HG02798 (cell line): ENCODE data around the gene UBE2B.
"Not testable (repeated sequence)": the region's sequence is repeated elsewhere in the genome, so short reads cannot be mapped to it uniquely, and the experiment has no call there.

Source experiments
- ATAC-seq: cut with Tn5 transposase; IDR thresholded peaks from one replicate; pipeline ENCODE4 v1.9.1; 2021; ENCODE audit warnings: mild to moderate bottlenecking; ENCODE audit not compliant: unreplicated experiment, poor library complexity

The UBE2B gene

GRCh38 chr5:134397196-134397595 is 25.8 kb downstream of the UBE2B start:
- ATAC-seq = no peak

GRCh38 chr5:134398609-134399155 is 27.3 kb downstream of the UBE2B start:
- ATAC-seq = no peak

DNA sequence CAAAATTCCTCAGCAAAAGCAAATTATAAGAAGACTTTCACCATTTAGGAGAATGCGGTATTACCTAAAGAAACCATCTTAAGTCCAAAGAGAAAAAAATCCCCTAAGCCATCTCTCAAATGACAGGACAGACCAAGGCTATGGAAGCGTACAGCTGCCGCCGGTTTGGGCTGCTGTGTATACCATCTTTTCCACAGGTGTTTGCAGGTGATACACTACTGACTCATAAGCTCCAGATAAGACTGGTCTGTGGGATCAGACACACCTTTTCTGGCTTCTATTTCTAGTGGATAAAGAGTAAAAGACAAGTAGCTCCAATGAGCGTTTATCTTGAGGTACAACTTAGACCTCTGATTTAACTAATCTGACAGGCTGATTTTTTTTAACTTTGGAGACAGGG is 32.6 kb downstream of the UBE2B start:
- ATAC-seq = no peak

- ATAC-seq = no peak
Observed at GRCh38 chr5:134406390-134406789, 35.0 kb downstream of the UBE2B start.

DNA sequence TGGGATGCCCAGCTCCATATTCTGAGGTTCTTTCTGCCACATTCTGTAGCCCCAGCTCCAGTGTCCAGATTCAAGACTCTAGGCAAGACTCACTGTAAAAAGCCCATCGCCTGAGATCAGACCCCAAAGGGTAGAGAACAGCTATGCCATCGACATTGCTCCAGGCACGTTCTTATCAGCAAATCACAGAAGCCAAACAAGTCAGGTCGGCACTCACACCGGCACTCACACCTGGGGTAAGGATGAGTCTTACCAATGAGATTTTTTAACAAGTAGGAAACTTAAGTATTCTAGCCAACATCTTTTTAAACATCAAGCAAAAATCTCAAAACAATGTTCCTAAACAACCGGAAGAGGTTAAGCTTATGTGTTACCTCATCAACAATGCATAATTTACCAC is 38.0 kb downstream of the UBE2B start:
- ATAC-seq = no peak

DNA sequence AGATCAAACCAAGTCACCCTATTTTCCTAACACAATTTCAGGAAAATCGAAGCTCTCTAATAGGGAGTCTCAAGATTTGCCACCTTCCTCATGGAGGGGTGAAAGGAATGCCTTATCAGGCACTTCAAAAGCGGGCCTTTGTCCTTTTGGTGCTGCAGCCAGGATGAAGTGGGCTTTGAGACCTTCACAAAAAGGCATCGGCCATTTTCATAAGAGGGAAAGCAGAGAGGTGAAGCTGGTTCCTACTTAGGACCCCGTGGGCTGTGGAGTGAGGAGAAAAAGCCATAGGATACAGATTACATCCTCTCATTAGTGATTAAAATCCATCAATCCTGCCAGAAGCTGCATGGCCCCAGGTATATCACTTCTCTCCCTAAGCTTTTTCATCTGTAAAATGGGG is 39.5 kb downstream of the UBE2B start:
- ATAC-seq = no peak

- ATAC-seq = no peak
Observed at GRCh38 chr5:134411228-134411545, 39.8 kb downstream of the UBE2B start.

DNA sequence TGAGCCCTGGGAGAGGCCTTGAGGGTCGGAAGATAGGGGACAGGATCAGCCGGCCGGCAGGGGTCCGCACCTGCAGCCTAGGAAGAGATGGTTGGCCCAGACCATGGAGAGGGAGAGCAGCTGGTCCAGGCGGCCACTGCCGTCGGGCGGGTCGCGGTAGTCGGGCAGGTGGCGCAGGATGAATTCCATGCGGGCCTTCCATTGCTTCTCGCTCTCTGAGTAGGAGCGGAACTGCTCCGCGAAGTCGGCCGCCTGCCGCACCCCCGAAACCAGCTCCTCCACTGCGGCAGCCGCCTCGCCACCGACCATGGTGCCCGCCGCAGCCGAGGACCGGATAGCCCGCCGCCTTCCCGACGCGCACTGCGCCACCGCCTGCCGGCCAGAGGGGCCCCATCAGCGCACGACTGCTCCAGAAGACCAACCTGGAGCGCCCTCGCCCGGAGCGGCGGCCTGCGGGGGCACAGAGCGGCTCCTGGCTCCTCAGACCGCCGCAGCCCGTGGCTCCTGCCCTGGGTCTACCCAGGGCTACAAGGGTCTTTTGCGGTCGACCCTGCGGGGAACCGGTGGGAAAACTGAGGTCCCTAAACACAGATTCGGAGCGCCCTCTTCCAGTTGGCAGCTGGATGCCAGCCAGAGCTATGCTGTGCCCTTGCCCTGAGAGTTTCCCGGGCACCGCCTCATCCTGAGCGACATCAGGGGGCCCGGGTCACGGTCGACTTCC is 40.3 kb downstream of the UBE2B start, which contains the start of gene CDKN2AIPNL:
CDKN2AIPNL (minus strand) TSS at position 336 of the 721 bp plus-strand sequence; CDS start at position 309, 27 bp downstream.
- peak; percentile 98 for ATAC-seq

DNA sequence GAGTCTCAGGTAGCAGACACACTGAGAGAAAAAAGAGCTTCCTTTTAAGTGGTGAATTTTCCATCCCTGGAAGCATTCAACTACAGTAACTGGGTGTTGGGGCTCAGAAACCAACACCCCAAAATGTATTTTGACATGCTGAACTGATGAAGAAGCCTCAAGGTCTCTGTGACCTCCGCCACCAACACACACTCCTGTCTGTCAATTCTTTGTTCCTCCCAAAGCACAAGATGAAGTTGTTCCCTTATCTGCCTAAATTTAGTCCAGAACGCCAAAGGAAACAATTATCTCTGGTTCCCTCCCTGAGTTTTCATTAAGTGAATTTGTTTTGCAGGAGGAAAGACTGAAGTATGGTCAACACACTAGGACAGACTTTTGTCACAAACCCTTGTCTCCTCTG is 41.7 kb downstream of the UBE2B start:
- ATAC-seq = no peak

GRCh38 chr5:134417707-134418106 is 46.3 kb downstream of the UBE2B start:
- ATAC-seq = no peak

DNA sequence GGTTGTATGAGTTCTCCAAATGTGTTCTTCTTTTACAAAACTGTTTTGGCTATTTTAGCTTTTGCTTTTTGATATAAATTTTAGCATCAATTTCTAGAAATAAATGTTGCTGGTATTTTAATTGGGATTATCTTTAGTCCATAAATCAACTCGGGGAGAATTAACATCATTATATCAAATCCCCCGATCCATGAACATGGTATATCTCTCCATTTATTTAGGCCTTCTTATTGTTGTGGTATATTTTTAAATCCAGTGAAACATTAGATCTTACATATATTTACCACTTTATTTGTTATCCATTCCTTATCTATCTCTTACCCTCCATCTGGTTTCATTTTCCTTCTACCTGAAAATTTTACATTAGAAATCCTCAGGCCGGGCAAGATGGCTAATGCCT is 47.6 kb downstream of the UBE2B start:
- no peak for ATAC-seq

DNA sequence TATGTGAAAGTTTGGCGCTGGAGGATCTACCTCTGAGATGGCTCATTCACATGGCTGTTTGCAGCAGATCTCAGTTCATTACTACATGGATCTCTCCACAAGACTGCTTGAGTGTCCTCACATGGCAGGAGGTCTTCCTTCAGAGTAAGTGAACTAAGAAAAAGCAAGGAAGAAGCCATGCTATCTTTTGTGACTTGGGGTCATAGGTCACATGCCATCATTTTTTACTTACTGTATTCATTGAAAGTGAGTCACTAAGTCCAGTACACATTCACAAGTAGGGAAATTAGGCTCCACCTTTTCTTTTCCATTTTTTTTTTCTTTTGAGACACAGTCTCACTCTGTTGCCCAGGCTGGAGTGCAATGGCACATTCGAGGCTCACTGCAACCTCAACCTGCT is 49.0 kb downstream of the UBE2B start:
- ATAC-seq = no peak

- not testable (repeated sequence) for ATAC-seq
Observed at GRCh38 chr5:134421038-134421437, 49.7 kb downstream of the UBE2B start.

GRCh38 chr5:134422791-134423365 is 51.5 kb downstream of the UBE2B start:
- no peak for ATAC-seq

DNA sequence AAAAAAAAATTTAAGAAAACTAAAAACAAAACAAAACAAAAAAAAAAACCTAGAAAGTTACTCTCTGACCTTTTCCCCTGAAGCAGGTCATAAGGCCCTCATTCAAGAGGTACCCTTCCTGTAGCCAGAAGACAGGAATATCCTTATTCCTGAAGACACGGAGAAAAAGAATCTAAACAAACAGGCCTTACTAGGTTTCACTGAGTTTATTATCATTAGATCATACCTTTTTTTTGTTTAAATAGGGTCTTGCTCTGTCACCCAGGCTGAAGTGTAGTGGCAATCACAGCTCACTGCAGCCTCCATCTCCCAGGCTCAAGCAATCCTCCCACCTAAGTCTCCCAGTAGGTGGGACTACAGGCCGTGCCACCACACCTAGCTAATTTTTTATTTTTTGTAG is 52.0 kb downstream of the UBE2B start:
- no peak for ATAC-seq

DNA sequence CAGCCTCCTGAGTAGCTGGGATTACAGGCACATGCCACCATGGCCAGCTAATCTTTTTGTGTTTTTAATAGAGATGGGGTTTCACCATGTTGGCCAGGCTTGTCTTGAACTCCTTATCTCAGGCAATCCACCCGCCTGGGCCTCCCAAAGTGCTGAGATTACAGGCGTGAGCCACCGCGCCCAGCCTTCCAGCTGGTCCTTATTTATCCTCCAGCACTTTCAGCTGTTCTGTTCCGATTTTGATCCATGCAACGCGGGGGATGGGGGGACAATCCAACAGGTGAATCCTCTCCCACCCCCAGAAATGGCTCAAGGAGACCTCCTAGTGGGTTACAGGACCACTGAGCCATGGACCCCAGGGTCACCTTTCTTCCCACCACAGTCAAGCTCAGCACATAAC is 55.0 kb downstream of the UBE2B start:
- ATAC-seq = no peak

GRCh38 chr5:134427540-134428041 is 56.2 kb downstream of the UBE2B start:
- ATAC-seq = no peak

DNA sequence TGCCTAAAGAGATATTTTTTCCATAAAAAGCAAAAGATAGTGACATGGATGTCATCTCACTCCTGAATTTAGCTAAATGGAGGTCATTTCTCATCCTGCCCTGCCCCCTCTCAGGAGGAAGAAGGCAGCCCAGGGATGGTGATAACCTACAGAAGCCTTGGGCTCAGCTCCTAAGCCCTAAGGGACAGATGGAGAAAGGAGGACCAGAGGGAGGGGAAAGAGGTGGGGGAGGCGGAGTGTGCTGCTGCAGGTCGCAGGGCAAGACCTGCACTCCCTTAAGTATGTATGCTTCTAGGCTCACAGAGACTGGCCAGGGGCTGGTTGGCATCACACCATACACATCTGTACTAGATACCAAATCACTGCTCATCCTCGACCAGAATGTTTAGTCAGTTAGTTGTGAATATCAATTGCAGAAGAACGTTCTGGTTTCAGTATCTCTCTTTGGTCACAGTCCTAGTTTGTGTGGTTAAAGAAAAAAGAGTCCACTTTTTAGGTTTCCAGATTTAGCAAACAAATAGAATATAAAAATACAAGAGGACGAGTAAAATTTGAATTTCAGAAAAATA is 58.7 kb downstream of the UBE2B start:
- ATAC-seq = no peak

- no peak for ATAC-seq
Observed at GRCh38 chr5:134432174-134432573, 60.8 kb downstream of the UBE2B start.

- ATAC-seq = no peak
Observed at GRCh38 chr5:134432677-134433359, 61.4 kb downstream of the UBE2B start.

DNA sequence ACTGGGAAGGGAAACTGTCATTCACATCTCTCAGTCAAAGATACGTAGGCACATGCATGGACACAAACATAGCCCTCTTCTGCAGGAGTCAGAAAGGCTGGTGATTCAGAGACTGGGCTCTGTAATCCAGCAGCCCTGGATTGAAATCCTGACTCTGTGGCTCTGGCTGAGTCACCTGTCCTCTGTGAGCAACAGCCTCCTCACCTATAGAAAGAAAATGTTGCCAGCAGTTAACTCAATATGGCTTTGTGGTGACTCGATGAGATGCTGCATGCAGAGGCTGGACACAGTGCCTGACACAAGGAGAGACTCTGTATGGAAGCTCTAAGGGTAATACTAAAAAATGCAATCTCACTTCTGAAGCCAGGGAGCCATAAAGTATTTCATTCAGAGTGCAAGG is 64.2 kb downstream of the UBE2B start:
- no peak for ATAC-seq
